Measurements from ENCODE around the gene RGPD4. TPM values are rescaled to one million over a fixed set of nuclear protein-coding genes. Genes with fewer than 3 reads are reported as not detected.

The RGPD4 gene
- total RNA-seq, 1 donor from 2014 or later: not detected

GRCh38 chr2:107806901-107807300 lies 19.8 kb upstream of the RGPD4 start:
- H3K4me1 ChIP-seq (ENCODE audit: insufficient read depth, low read length): no peaks in the 10 kb centered on the region
- no peak for FAIRE-seq

GRCh38 chr2:107807988-107808387 lies 18.7 kb upstream of the RGPD4 start:
- no peaks in the 10 kb centered on the region for H3K4me1 ChIP-seq (ENCODE audit: insufficient read depth, low read length)
- H3K27me3 Mint-ChIP-seq (ENCODE audit: low read depth, unreplicated experiment): no peaks in the 10 kb centered on the region
- H3K27me3 ChIP-seq (ENCODE audit: insufficient read depth, low read length): no peaks in the 10 kb centered on the region
- H3K36me3 Mint-ChIP-seq (ENCODE audit: low read depth, unreplicated experiment): no peaks in the 10 kb centered on the region
- TF ChIP-seq CTCF (IDR thresholded peaks at IDR 0.05; ENCODE audit: insufficient read depth, low read depth, low read length): no peak
- no peak for TF ChIP-seq EZH2 (IDR thresholded peaks at IDR 0.05; ENCODE audit: insufficient read depth, low read length)
- no peak for DNase-seq (ENCODE audit: low read depth)
- no peaks in the 10 kb centered on the region for H3K36me3 ChIP-seq (ENCODE audit: insufficient read depth, low read length)
- FAIRE-seq: no peak
- H3K27ac ChIP-seq (ENCODE audit: low read depth, low read length): no peak overlapping the region
- no peaks in the 10 kb centered on the region for H3K9me3 Mint-ChIP-seq (ENCODE audit: unreplicated experiment)
- H3K4me3 ChIP-seq (ENCODE audit: insufficient read depth, low read depth, low read length): no peak overlapping the region
- no peak overlapping the region for H3K27ac Mint-ChIP-seq (ENCODE audit: unreplicated experiment)
- no peak overlapping the region for H3K4me3 Mint-ChIP-seq (ENCODE audit: unreplicated experiment)
- H3K79me2 ChIP-seq (ENCODE audit: insufficient read depth, low read length): no peaks in the 10 kb centered on the region
- no peak overlapping the region for H3K9ac ChIP-seq (ENCODE audit: low read length)
- H3K4me1 Mint-ChIP-seq (ENCODE audit: low read depth, unreplicated experiment): peaks cover 11% of the 10 kb centered on the region
- no peak overlapping the region for H3K4me2 ChIP-seq (ENCODE audit: low read length)
- no peak overlapping the region for H2AFZ ChIP-seq (ENCODE audit: low read depth, low read length)
- no peaks in the 10 kb centered on the region for H4K20me1 ChIP-seq (ENCODE audit: insufficient read depth, low read length)
- H3K9me3 ChIP-seq (ENCODE audit: insufficient read depth, low read depth, low read length): no peaks in the 10 kb centered on the region

More at GRCh38 chr2:107806901-107807300, 19.8 kb upstream of the RGPD4 start:
- Histone ChIP-seq H4K20me1 (ENCODE audit: insufficient read depth, low read length) (no peaks in the 10 kb centered on the region), H3K79me2 (ENCODE audit: insufficient read depth, low read length) (no peaks in the 10 kb centered on the region), H3K4me2 (ENCODE audit: low read length) (no peak overlapping the region), H3K4me3 (ENCODE audit: insufficient read depth, low read depth, low read length) (no peak overlapping the region), H3K9ac (ENCODE audit: low read length) (no peak overlapping the region), H3K27ac (ENCODE audit: low read depth, low read length) (no peak overlapping the region), H3K36me3 (ENCODE audit: insufficient read depth, low read length) (no peaks in the 10 kb centered on the region), H3K27me3 (ENCODE audit: insufficient read depth, low read length) (no peaks in the 10 kb centered on the region), H2AFZ (ENCODE audit: low read depth, low read length) (no peak overlapping the region), H3K9me3 (ENCODE audit: insufficient read depth, low read depth, low read length) (no peaks in the 10 kb centered on the region)
- Mint-ChIP-seq H3K4me1 (ENCODE audit: low read depth, unreplicated experiment) (peaks cover 11% of the 10 kb centered on the region), H3K27me3 (ENCODE audit: low read depth, unreplicated experiment) (no peaks in the 10 kb centered on the region), H3K36me3 (ENCODE audit: low read depth, unreplicated experiment) (no peaks in the 10 kb centered on the region), H3K9me3 (ENCODE audit: unreplicated experiment) (no peaks in the 10 kb centered on the region), H3K27ac (ENCODE audit: unreplicated experiment) (no peak overlapping the region), H3K4me3 (ENCODE audit: unreplicated experiment) (no peak overlapping the region)
- DNase-seq (ENCODE audit: low read depth): no peak
- TF ChIP-seq EZH2 (IDR thresholded peaks at IDR 0.05; ENCODE audit: insufficient read depth, low read length) (no peak), CTCF (IDR thresholded peaks at IDR 0.05; ENCODE audit: insufficient read depth, low read depth, low read length) (no peak)

GRCh38 chr2:107808959-107809358 lies 17.7 kb upstream of the RGPD4 start:
- H3K9me3 Mint-ChIP-seq (ENCODE audit: unreplicated experiment): no peaks in the 10 kb centered on the region
- Histone ChIP-seq H2AFZ (ENCODE audit: low read depth, low read length) (no peak overlapping the region), H3K9me3 (ENCODE audit: insufficient read depth, low read depth, low read length) (no peaks in the 10 kb centered on the region), H3K4me1 (ENCODE audit: insufficient read depth, low read length) (no peaks in the 10 kb centered on the region), H3K36me3 (ENCODE audit: insufficient read depth, low read length) (no peaks in the 10 kb centered on the region), H3K4me2 (ENCODE audit: low read length) (no peak overlapping the region), H4K20me1 (ENCODE audit: insufficient read depth, low read length) (no peaks in the 10 kb centered on the region), H3K4me3 (ENCODE audit: insufficient read depth, low read depth, low read length) (no peak overlapping the region), H3K27ac (ENCODE audit: low read depth, low read length) (no peak overlapping the region), H3K79me2 (ENCODE audit: insufficient read depth, low read length) (no peaks in the 10 kb centered on the region), H3K27me3 (ENCODE audit: insufficient read depth, low read length) (no peaks in the 10 kb centered on the region), H3K9ac (ENCODE audit: low read length) (no peak overlapping the region)
- peaks cover 11% of the 10 kb centered on the region for H3K4me1 Mint-ChIP-seq (ENCODE audit: low read depth, unreplicated experiment)
- H3K27me3 Mint-ChIP-seq (ENCODE audit: low read depth, unreplicated experiment): no peaks in the 10 kb centered on the region
- H3K4me3 Mint-ChIP-seq (ENCODE audit: unreplicated experiment): no peak overlapping the region
- FAIRE-seq (no peak), DNase-seq (ENCODE audit: low read depth) (no peak)
- TF ChIP-seq EZH2 (IDR thresholded peaks at IDR 0.05; ENCODE audit: insufficient read depth, low read length) (no peak), CTCF (IDR thresholded peaks at IDR 0.05; ENCODE audit: insufficient read depth, low read depth, low read length) (no peak)
- H3K27ac Mint-ChIP-seq (ENCODE audit: unreplicated experiment): no peak overlapping the region
- H3K36me3 Mint-ChIP-seq (ENCODE audit: low read depth, unreplicated experiment): no peaks in the 10 kb centered on the region

All from astrocyte (in vitro differentiated cells and primary cell).